Gastroesophageal sphincter (tissue), 4 donors: ENCODE measurements around the gene DPP6. TPM values are rescaled to one million over a fixed set of nuclear protein-coding genes. Genes with fewer than 3 reads are reported as not detected.
"Not testable (repeated sequence)": the region's sequence is repeated elsewhere in the genome, so short reads cannot be mapped to it uniquely, and the experiment has no call there.

Source experiments
- ATAC-seq: fragments of 150-250 bp; one replicate; pipeline ENCODE4 v1.9.1; 2016; ENCODE audit warnings: mild to moderate bottlenecking, moderate library complexity
- H3K27ac ChIP-seq, 4 donors: fragments of 200-600 bp; sonication (generic) in 3 of 4; 1 replicate in 3 of 4; 2 replicates in 1 of 4; pipeline ENCODE4 v1.5.1; 2016 to 2019
- H3K27me3 ChIP-seq: fragments of 200-600 bp; sonication (generic); one replicate; pipeline ENCODE4 v1.5.1; 2019
- H3K36me3 ChIP-seq, 2 donors: fragments of 200-600 bp; sonication (generic); one replicate each; pipeline ENCODE4 v1.5.1; 2019; ENCODE audit warnings: control low read depth in 1 of 2
- H3K4me1 ChIP-seq, 3 donors: fragments of 200-600 bp; sonication (generic); 1 replicate in 2 of 3; 2 replicates in 1 of 3; pipeline ENCODE4 v1.5.1; 2016 to 2019; ENCODE audit warnings: control low read depth in 2 of 3
- H3K4me3 ChIP-seq, 2 donors: fragments of 200-600 bp; sonication (generic); one replicate each; pipeline ENCODE4 v1.5.1; 2019; ENCODE audit warnings: mild to moderate bottlenecking in 1 of 2, moderate library complexity in 1 of 2
- H3K9me3 ChIP-seq, 3 donors: fragments of 200-600 bp; sonication (generic); one replicate each; pipeline ENCODE4 v1.5.1; 2017 to 2019; ENCODE audit warnings: control low read depth in 2 of 3
- WGBS, 2 donors: methylation state at CpG; one replicate each; pipeline ENCODE4 v1.1.5; 2018; ENCODE audit warnings: low coverage in 1 of 2; 5-methylcytosine and 5-hydroxymethylcytosine counted together
- total RNA-seq, 4 donors: library from RNA; depleted of rRNA; stranded (reverse); fragments of >200 nt; gene quantifications; one replicate each; pipeline ENCODE4 v1.1.0, GENCODE V29; 2016

The DPP6 gene
- total RNA-seq, 4 donors from 2014 or later: 14.3 to 40.0 (median 23.1) TPM

DNA sequence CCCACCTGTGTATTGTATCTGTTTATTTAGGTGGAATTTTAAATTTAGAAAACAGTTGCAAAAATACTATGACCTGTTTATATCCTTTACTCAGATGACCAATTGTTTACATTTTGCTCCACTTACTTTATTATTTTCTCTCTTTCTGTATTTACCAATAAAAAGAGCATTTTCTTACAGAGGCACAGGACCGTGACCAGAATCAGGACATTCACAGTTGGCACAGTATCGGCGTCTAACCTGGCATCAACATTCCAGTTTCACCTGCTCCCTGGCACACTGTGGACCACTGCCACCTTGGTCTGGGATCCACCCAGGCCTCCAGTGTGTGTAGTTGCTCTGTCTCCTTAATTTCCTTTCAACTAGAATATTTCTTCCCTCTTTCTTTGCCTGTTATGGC, 39.9 kb downstream of the DPP6 start:
- not testable (repeated sequence) for H3K27me3 ChIP-seq, H3K4me1 ChIP-seq, H3K36me3 ChIP-seq, H3K4me3 ChIP-seq, ATAC-seq, H3K9me3 ChIP-seq, H3K27ac ChIP-seq
- 85 to 93% methylated on average over 3 of the region's 3 CpGs for WGBS, 2 donors

DNA sequence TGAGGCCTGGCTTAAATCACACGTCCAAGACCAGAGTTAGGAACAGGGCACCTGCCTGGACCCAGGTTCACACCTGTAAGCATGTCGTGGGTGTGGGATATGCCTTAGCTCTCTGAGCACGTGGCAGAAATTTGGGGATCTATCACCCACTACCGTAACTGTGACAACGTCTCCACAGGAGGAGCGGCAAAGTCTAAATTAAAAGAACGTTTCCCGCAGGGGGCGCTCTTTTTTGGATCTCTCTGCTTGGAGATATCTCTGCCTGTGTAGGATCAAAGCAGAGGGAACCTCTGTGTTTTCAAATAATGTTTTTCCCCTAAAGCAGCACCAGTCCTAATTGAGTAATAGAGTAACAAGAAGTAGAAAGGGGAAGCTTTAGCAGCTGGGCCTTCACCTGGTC, 43.0 kb downstream of the DPP6 start:
- WGBS, 2 donors: 19 to 20% methylated on average over 3 to 5 of the region's 9 CpGs
- not testable (repeated sequence) for H3K9me3 ChIP-seq, H3K36me3 ChIP-seq, H3K27me3 ChIP-seq, H3K4me1 ChIP-seq, ATAC-seq, H3K4me3 ChIP-seq, H3K27ac ChIP-seq

GRCh38 chr7:154105063-154105462, 52.9 kb downstream of the DPP6 start:
- not testable (repeated sequence) for H3K9me3 ChIP-seq, H3K4me1 ChIP-seq, H3K36me3 ChIP-seq, H3K4me3 ChIP-seq, H3K27me3 ChIP-seq, ATAC-seq, H3K27ac ChIP-seq
- WGBS, 2 donors: 40 to 72% methylated on average over 1 to 5 of the region's 9 CpGs

DNA sequence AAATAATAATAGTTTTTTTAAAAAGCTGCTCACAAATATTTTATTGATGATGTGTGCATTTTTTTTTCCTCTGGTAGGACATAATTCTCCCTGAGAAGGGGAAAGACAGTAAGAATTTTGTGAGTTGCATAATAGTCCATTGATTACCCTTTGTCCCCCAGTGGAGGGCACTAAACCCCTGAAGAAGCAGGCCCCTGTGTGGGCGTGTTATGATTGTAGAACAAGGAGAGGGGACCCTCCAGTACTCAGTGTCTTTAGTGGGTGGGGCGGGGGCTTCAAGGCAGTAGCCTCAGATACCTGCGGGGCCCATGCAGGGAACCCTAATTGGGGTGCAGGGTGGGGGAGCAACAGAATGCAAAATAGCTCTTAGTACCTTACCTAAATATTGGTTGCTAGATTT, 57.4 kb downstream of the DPP6 start:
- WGBS, 2 donors: no CpG with 5 or more reads among the region's 3 CpGs
- not testable (repeated sequence) for ATAC-seq, H3K27ac ChIP-seq, H3K9me3 ChIP-seq, H3K36me3 ChIP-seq, H3K27me3 ChIP-seq, H3K4me3 ChIP-seq, H3K4me1 ChIP-seq

DNA sequence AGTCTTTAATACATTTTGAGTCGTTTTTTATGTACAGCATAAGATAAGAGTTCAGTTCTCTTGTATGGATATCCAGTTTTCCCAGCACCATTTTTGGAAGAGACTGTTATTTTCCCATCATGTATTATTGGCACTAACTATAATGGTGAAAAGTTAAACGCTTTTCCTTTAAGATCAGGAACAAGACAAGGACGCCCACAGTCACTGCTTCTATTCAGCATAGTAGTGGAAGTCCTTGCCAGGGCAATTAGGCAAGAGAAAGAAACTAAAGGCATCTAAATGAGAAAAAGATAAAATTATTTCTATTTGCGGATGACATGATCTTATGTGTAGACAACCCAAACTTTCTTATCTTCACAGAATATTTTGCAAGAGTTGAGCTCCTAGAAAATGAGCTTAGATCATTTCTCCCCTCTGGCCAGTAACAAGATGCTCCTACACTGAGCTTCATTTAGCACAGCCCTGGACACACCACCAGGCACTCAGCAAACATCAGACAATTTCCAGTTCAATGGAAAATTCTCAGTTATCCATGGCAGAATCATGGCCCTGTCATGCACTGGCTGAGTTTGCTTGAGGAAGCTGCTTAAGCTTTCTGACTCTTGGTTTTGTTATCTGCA, 61.6 kb downstream of the DPP6 start:
- WGBS, 2 donors: 61 to 75% methylated on average over 2 to 4 of the region's 4 CpGs
- H3K9me3 ChIP-seq, H3K4me1 ChIP-seq, H3K4me3 ChIP-seq, H3K36me3 ChIP-seq, H3K27me3 ChIP-seq, ATAC-seq, H3K27ac ChIP-seq: not testable (repeated sequence)

GRCh38 chr7:154117411-154118390, 65.5 kb downstream of the DPP6 start:
- not testable (repeated sequence) for H3K27me3 ChIP-seq, H3K36me3 ChIP-seq, H3K27ac ChIP-seq, H3K4me3 ChIP-seq, H3K9me3 ChIP-seq, H3K4me1 ChIP-seq
- peak; percentile 31 for ATAC-seq
- WGBS, 2 donors: 61 to 71% methylated on average over 3 to 11 of the region's 12 CpGs

GRCh38 chr7:154120825-154121224, 68.6 kb downstream of the DPP6 start:
- not testable (repeated sequence) for H3K27me3 ChIP-seq, H3K4me3 ChIP-seq, H3K36me3 ChIP-seq, H3K27ac ChIP-seq, H3K9me3 ChIP-seq, H3K4me1 ChIP-seq, ATAC-seq
- WGBS, 2 donors: 74 to 75% methylated on average over 5 of the region's 5 CpGs

DNA sequence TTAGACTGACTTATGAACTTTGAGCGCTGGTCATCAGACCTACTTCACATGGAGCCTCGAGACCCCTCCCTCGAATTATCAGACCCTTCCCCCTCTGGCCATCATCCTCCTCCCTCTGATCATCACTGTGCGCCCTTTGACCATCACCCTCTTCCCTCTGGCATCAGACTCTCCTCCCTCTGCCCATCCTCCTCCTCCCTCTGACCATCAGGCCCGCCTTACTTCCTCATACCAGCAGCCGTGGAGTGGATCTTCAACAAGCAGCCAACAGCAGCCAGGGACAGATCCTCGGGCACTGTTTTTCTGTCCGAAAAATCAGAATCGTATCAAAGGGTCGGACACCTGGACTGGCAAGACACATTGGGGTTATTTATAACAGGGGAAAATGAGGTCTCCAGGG, 70.5 kb downstream of the DPP6 start:
- H3K27ac ChIP-seq, H3K4me3 ChIP-seq, H3K27me3 ChIP-seq, H3K4me1 ChIP-seq, H3K36me3 ChIP-seq, ATAC-seq, H3K9me3 ChIP-seq: not testable (repeated sequence)
- WGBS, 2 donors: no CpG with 5 or more reads among the region's 10 CpGs

DNA sequence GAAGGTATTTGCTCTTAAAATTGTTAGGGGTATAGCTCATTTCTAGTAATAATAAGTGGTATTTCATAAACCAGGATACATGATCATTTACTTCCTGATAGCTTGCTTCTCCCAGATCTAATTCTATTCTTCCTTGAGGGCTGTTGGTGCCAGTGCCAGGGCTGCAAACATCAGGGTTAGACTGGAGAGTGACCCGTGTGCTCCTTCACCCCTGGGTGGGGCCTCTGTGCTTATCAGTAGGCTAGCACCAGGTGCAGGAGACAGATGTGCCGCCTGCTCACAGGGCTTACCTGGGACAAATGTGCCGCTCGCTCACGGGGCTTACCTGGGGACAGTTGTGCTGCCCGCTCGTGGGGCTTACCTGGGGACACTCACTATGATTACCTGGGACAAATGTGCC, 71.2 kb downstream of the DPP6 start:
- not testable (repeated sequence) for H3K4me3 ChIP-seq, H3K36me3 ChIP-seq, H3K27ac ChIP-seq, ATAC-seq, H3K27me3 ChIP-seq, H3K9me3 ChIP-seq, H3K4me1 ChIP-seq
- no CpG with 5 or more reads among the region's 7 CpGs for WGBS, 2 donors

DNA sequence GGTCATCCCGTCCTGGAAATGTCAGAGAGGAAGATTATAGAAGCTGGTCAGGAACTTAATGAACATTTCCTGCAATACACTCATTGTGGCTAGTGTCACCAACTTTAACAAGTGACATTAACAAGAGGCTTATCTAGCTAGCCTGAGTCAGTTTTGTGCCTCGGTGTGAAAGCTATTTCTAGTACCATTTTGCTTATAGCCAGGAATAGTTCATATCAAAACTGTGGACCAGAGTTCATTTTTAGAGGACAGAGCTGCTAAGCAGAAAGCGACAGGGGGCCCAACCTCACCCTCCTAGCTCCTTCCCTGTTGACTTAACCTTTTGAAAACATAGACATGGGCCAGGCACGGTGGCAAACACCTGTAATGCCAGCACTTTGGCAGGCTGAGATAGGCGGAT, 76.9 kb downstream of the DPP6 start:
- not testable (repeated sequence) for H3K36me3 ChIP-seq, H3K4me1 ChIP-seq, H3K9me3 ChIP-seq, H3K27ac ChIP-seq, H3K27me3 ChIP-seq, H3K4me3 ChIP-seq, ATAC-seq
- WGBS, 2 donors: 33 to 100% methylated on average over 1 of the region's 5 CpGs

DNA sequence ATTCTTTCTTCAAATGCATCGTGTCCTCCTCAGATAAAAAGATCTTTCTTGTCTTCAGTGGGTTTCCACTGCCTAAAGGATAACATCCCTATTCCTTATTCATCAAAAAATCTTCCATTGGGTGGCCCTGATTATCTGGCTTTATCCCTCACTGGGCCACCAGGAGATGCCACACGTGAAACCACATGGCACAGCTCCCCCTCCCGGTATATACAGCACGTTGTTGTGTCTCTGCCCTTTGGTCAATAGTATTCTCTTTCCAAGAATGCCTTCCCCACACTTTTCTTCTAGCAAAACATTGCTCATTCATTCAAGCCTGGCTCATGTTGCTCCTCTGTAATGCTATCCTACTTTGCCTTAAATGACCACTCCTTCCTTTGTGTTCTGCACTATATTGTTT, 80.4 kb downstream of the DPP6 start:
- 83 to 100% methylated on average over 1 of the region's 4 CpGs for WGBS, 2 donors

GRCh38 chr7:154133703-154134277, 81.6 kb downstream of the DPP6 start:
- H3K36me3 ChIP-seq, H3K4me1 ChIP-seq, H3K27ac ChIP-seq, H3K9me3 ChIP-seq, H3K27me3 ChIP-seq, H3K4me3 ChIP-seq, ATAC-seq: not testable (repeated sequence)
- WGBS, 2 donors: 82% methylated on average over 2 of the region's 7 CpGs; no CpG with 5 or more reads in 1 of the 2 donors

More for the DNA sequence above, 80.4 kb downstream of the DPP6 start:
- H3K4me1 ChIP-seq, H3K27me3 ChIP-seq, ATAC-seq, H3K36me3 ChIP-seq, H3K4me3 ChIP-seq, H3K27ac ChIP-seq, H3K9me3 ChIP-seq: not testable (repeated sequence)

DNA sequence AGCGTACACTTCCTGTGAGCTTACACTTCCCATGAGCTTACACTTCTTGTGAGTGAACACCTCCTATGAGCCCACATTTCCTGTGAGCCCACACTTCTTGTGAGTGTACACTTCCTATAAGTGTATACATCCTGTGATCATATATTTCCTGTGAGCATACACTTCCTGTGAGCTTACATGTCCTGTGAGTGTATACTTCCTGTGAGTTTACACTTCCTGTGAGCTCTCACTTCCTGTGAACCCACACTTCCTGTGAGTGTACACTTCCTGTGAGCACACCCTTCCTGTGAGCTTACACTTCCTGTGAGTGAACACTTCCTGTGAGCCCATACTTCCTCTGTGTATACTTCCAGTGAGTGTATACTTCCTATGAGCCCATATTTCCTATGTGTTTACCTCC, 82.5 kb downstream of the DPP6 start:
- H3K27ac ChIP-seq, H3K36me3 ChIP-seq: not testable (repeated sequence)

More for the DNA sequence above, 82.5 kb downstream of the DPP6 start:
- H3K4me1 ChIP-seq, H3K9me3 ChIP-seq, H3K27me3 ChIP-seq, ATAC-seq, H3K4me3 ChIP-seq: not testable (repeated sequence)
- WGBS, 2 donors: no CpG with 5 or more reads among the region's 1 CpG
